ENCODE measurements around the gene SNX3.
A peak's percentile ranks its signal among the peaks of the same experiment; 100 is the strongest.
"Not testable (repeated sequence)": the region's sequence is repeated elsewhere in the genome, so short reads cannot be mapped to it uniquely, and the experiment has no call there.

Gene SNX3

GRCh38 chr6:108252055-108252454, 8.8 kb downstream of the SNX3 start:
- 97% methylated on average over 5 of the region's 5 CpGs for WGBS (ENCODE audit: insufficient coverage)
- Histone ChIP-seq H3K27ac (ENCODE audit: insufficient read depth in 1 of 2, low read depth in 1 of 2, low read length in 2 of 2, poor library complexity in 1 of 2, severe bottlenecking in 2 of 2) (no peak overlapping the region), H3K4me1 (ENCODE audit: control extremely low read depth in 1 of 4, control insufficient read depth in 4 of 4, insufficient read depth in 4 of 4, low read length in 3 of 4) (peaks cover 12 to 29% (median 19%) of the 10 kb centered on the region in 4 experiments), H3K27me3 (replicated peaks in 2 of 5; ENCODE audit: control insufficient read depth in 4 of 5, insufficient read depth in 5 of 5, low read length in 4 of 5) (no peaks in the 10 kb centered on the region), H3K9me3 (ENCODE audit: control extremely low read depth in 1 of 5, control insufficient read depth in 4 of 5, insufficient read depth in 2 of 5, low read depth in 1 of 5, low read length in 4 of 5) (no peaks in the 10 kb centered on the region), H3K4me3 (ENCODE audit: control insufficient read depth in 1 of 7, extremely low read depth in 1 of 7, insufficient read depth in 4 of 7, low read depth in 2 of 7, low read length in 6 of 7) (no peak overlapping the region), H3K36me3 (ENCODE audit: control insufficient read depth in 4 of 4, insufficient read depth in 4 of 4, low read length in 3 of 4) (peaks cover 3 to 21% (median 10%) of the 10 kb centered on the region in 4 experiments)
- ChIA-PET CTCF (interaction anchor here (0.6 to 5.4 kb wide), 8 partner anchors 11 to 1225 kb away, joined by 3 to 32 read pairs (median 3); partner anchors contain the start of genes AFG1L and NR2E1), POLR2A (no interaction called here)
- no peak for DNase-seq

- no peaks in the 10 kb centered on the region for H3K9me3 ChIP-seq (ENCODE audit: control extremely low read depth in 1 of 5, control insufficient read depth in 4 of 5, insufficient read depth in 2 of 5, low read depth in 1 of 5, low read length in 4 of 5)
- H3K36me3 ChIP-seq (ENCODE audit: control insufficient read depth in 4 of 4, insufficient read depth in 4 of 4, low read length in 3 of 4), result peaks cover 3 to 17% (median 12%) of the 10 kb centered on the region in 4 experiments
- H3K4me1 ChIP-seq (ENCODE audit: control extremely low read depth in 1 of 4, control insufficient read depth in 4 of 4, insufficient read depth in 4 of 4, low read length in 3 of 4), result peaks cover 8 to 31% (median 23%) of the 10 kb centered on the region in 4 experiments
- ChIA-PET CTCF (interaction anchor here (0.7 to 5.4 kb wide), 8 partner anchors 9 to 242 kb away, joined by 3 to 32 read pairs (median 3); partner anchors contain the start of genes AFG1L, NR2E1 and SNX3), POLR2A (no interaction called here)
- DNase-seq, result peak in 1 of 3 donors; percentile 49
- H3K4me3 ChIP-seq (ENCODE audit: control insufficient read depth in 1 of 7, extremely low read depth in 1 of 7, insufficient read depth in 4 of 7, low read depth in 2 of 7, low read length in 6 of 7), result peak overlapping the region in 1 of 7 experiments; percentile 13
- no CpG with 5 or more reads among the region's 2 CpGs for WGBS (ENCODE audit: insufficient coverage)
- H3K27me3 ChIP-seq (replicated peaks in 2 of 5; ENCODE audit: control insufficient read depth in 4 of 5, insufficient read depth in 5 of 5, low read length in 4 of 5), result no peaks in the 10 kb centered on the region
- H3K27ac ChIP-seq (ENCODE audit: insufficient read depth in 1 of 2, low read depth in 1 of 2, low read length in 2 of 2, poor library complexity in 1 of 2, severe bottlenecking in 2 of 2), result no peak overlapping the region
These were observed 9.6 kb downstream of the SNX3 start for GRCh38 chr6:108251252-108251651.

- DNase-seq, result peak; percentile 49 to 66 (median 65)
- H3K4me3 ChIP-seq (ENCODE audit: control insufficient read depth in 1 of 7, extremely low read depth in 1 of 7, insufficient read depth in 4 of 7, low read depth in 2 of 7, low read length in 6 of 7), result no peak overlapping the region
- peaks cover 8 to 31% (median 23%) of the 10 kb centered on the region in 4 experiments for H3K4me1 ChIP-seq (ENCODE audit: control extremely low read depth in 1 of 4, control insufficient read depth in 4 of 4, insufficient read depth in 4 of 4, low read length in 3 of 4)
- H3K27me3 ChIP-seq (replicated peaks in 2 of 5; ENCODE audit: control insufficient read depth in 4 of 5, insufficient read depth in 5 of 5, low read length in 4 of 5), result no peaks in the 10 kb centered on the region
- no peaks in the 10 kb centered on the region for H3K9me3 ChIP-seq (ENCODE audit: control extremely low read depth in 1 of 5, control insufficient read depth in 4 of 5, insufficient read depth in 2 of 5, low read depth in 1 of 5, low read length in 4 of 5)
- WGBS (ENCODE audit: insufficient coverage), result no CpG with 5 or more reads among the region's 2 CpGs
- ChIA-PET POLR2A (no interaction called here), CTCF (interaction anchor here (1.1 to 5.4 kb wide), 4 partner anchors 10 to 243 kb away, joined by 3 to 32 read pairs (median 5); partner anchors contain the start of genes NR2E1 and SNX3)
- H3K36me3 ChIP-seq (ENCODE audit: control insufficient read depth in 4 of 4, insufficient read depth in 4 of 4, low read length in 3 of 4), result peaks cover 3 to 16% (median 11%) of the 10 kb centered on the region in 4 experiments
- H3K27ac ChIP-seq (ENCODE audit: insufficient read depth in 1 of 2, low read depth in 1 of 2, low read length in 2 of 2, poor library complexity in 1 of 2, severe bottlenecking in 2 of 2), result no peak overlapping the region
These were observed 10.5 kb downstream of the SNX3 start for GRCh38 chr6:108250240-108250866.

GRCh38 chr6:108247965-108248536, 12.8 kb downstream of the SNX3 start:
- Histone ChIP-seq H3K9me3 (ENCODE audit: control extremely low read depth in 1 of 5, control insufficient read depth in 4 of 5, insufficient read depth in 2 of 5, low read depth in 1 of 5, low read length in 4 of 5) (peaks cover 0 to 3% (median 0%) of the 10 kb centered on the region in 5 experiments), H3K36me3 (ENCODE audit: control insufficient read depth in 4 of 4, insufficient read depth in 4 of 4, low read length in 3 of 4) (peaks cover 4 to 16% (median 14%) of the 10 kb centered on the region in 4 experiments), H3K4me1 (ENCODE audit: control extremely low read depth in 1 of 4, control insufficient read depth in 4 of 4, insufficient read depth in 4 of 4, low read length in 3 of 4) (peaks cover 3 to 25% (median 13%) of the 10 kb centered on the region in 4 experiments), H3K27me3 (replicated peaks in 2 of 5; ENCODE audit: control insufficient read depth in 4 of 5, insufficient read depth in 5 of 5, low read length in 4 of 5) (no peaks in the 10 kb centered on the region), H3K4me3 (ENCODE audit: control insufficient read depth in 1 of 7, extremely low read depth in 1 of 7, insufficient read depth in 4 of 7, low read depth in 2 of 7, low read length in 6 of 7) (no peak overlapping the region), H3K27ac (ENCODE audit: insufficient read depth in 1 of 2, low read depth in 1 of 2, low read length in 2 of 2, poor library complexity in 1 of 2, severe bottlenecking in 2 of 2) (no peak overlapping the region)
- POLR2A ChIA-PET, result no interaction called here
- WGBS (ENCODE audit: insufficient coverage), result no CpG with 5 or more reads among the region's 1 CpG
- CTCF ChIA-PET, result interaction anchor here (1.0 to 5.4 kb wide), 4 partner anchors 12 to 245 kb away, joined by 4 to 32 read pairs (median 4); partner anchors contain the start of gene SNX3
- DNase-seq, result no peak

GRCh38 chr6:108245095-108245494, 15.7 kb downstream of the SNX3 start:
- H3K27ac ChIP-seq (ENCODE audit: insufficient read depth in 1 of 2, low read depth in 1 of 2, low read length in 2 of 2, poor library complexity in 1 of 2, severe bottlenecking in 2 of 2); CTCF ChIA-PET; H3K27me3 ChIP-seq (replicated peaks in 2 of 5; ENCODE audit: control insufficient read depth in 4 of 5, insufficient read depth in 5 of 5, low read length in 4 of 5); DNase-seq; POLR2A ChIA-PET; H3K4me1 ChIP-seq (ENCODE audit: control extremely low read depth in 1 of 4, control insufficient read depth in 4 of 4, insufficient read depth in 4 of 4, low read length in 3 of 4); H3K4me3 ChIP-seq (ENCODE audit: control insufficient read depth in 1 of 7, extremely low read depth in 1 of 7, insufficient read depth in 4 of 7, low read depth in 2 of 7, low read length in 6 of 7): not testable (repeated sequence)
- Histone ChIP-seq H3K9me3 (ENCODE audit: control extremely low read depth in 1 of 5, control insufficient read depth in 4 of 5, insufficient read depth in 2 of 5, low read depth in 1 of 5, low read length in 4 of 5) (peaks cover 2 to 12% (median 4%) of the 10 kb centered on the region in 5 experiments), H3K36me3 (ENCODE audit: control insufficient read depth in 4 of 4, insufficient read depth in 4 of 4, low read length in 3 of 4) (peaks cover 6 to 26% (median 16%) of the 10 kb centered on the region in 4 experiments)
- WGBS (ENCODE audit: insufficient coverage), result 100% methylated on average over 4 of the region's 7 CpGs

GRCh38 chr6:108243836-108244235, 17.0 kb downstream of the SNX3 start:
- ChIA-PET CTCF (no interaction called here), POLR2A (no interaction called here)
- H3K27me3 ChIP-seq (replicated peaks in 2 of 5; ENCODE audit: control insufficient read depth in 4 of 5, insufficient read depth in 5 of 5, low read length in 4 of 5), result no peaks in the 10 kb centered on the region
- H3K4me1 ChIP-seq (ENCODE audit: control extremely low read depth in 1 of 4, control insufficient read depth in 4 of 4, insufficient read depth in 4 of 4, low read length in 3 of 4), result peaks cover 0 to 9% (median 6%) of the 10 kb centered on the region in 4 experiments
- H3K9me3 ChIP-seq (ENCODE audit: control extremely low read depth in 1 of 5, control insufficient read depth in 4 of 5, insufficient read depth in 2 of 5, low read depth in 1 of 5, low read length in 4 of 5), result peaks cover 2 to 12% (median 4%) of the 10 kb centered on the region in 5 experiments
- no peak overlapping the region for H3K4me3 ChIP-seq (ENCODE audit: control insufficient read depth in 1 of 7, extremely low read depth in 1 of 7, insufficient read depth in 4 of 7, low read depth in 2 of 7, low read length in 6 of 7)
- peaks cover 8 to 28% (median 17%) of the 10 kb centered on the region in 4 experiments for H3K36me3 ChIP-seq (ENCODE audit: control insufficient read depth in 4 of 4, insufficient read depth in 4 of 4, low read length in 3 of 4)
- no peak overlapping the region for H3K27ac ChIP-seq (ENCODE audit: insufficient read depth in 1 of 2, low read depth in 1 of 2, low read length in 2 of 2, poor library complexity in 1 of 2, severe bottlenecking in 2 of 2)
- no peak for DNase-seq
- 100% methylated on average over 1 of the region's 2 CpGs for WGBS (ENCODE audit: insufficient coverage)

GRCh38 chr6:108242721-108243120, 18.1 kb downstream of the SNX3 start:
- Histone ChIP-seq H3K27me3 (replicated peaks in 2 of 5; ENCODE audit: control insufficient read depth in 4 of 5, insufficient read depth in 5 of 5, low read length in 4 of 5) (no peaks in the 10 kb centered on the region), H3K4me3 (ENCODE audit: control insufficient read depth in 1 of 7, extremely low read depth in 1 of 7, insufficient read depth in 4 of 7, low read depth in 2 of 7, low read length in 6 of 7) (no peak overlapping the region), H3K9me3 (ENCODE audit: control extremely low read depth in 1 of 5, control insufficient read depth in 4 of 5, insufficient read depth in 2 of 5, low read depth in 1 of 5, low read length in 4 of 5) (peaks cover 2 to 12% (median 4%) of the 10 kb centered on the region in 5 experiments), H3K36me3 (ENCODE audit: control insufficient read depth in 4 of 4, insufficient read depth in 4 of 4, low read length in 3 of 4) (peaks cover 6 to 28% (median 17%) of the 10 kb centered on the region in 4 experiments), H3K4me1 (ENCODE audit: control extremely low read depth in 1 of 4, control insufficient read depth in 4 of 4, insufficient read depth in 4 of 4, low read length in 3 of 4) (peaks cover 0 to 9% (median 6%) of the 10 kb centered on the region in 4 experiments), H3K27ac (ENCODE audit: insufficient read depth in 1 of 2, low read depth in 1 of 2, low read length in 2 of 2, poor library complexity in 1 of 2, severe bottlenecking in 2 of 2) (no peak overlapping the region)
- ChIA-PET POLR2A (no interaction called here), CTCF (interaction anchor here (1.2 kb wide), 1 partner anchor 54 kb away, joined by 3 read pairs; no protein-coding TSS in a partner anchor)
- DNase-seq, result no peak
- no CpG with 5 or more reads among the region's 2 CpGs for WGBS (ENCODE audit: insufficient coverage)

All from common myeloid progenitor, CD34-positive (primary cell).